ENCODE data around the gene C17orf67.

Gene C17orf67

DNA sequence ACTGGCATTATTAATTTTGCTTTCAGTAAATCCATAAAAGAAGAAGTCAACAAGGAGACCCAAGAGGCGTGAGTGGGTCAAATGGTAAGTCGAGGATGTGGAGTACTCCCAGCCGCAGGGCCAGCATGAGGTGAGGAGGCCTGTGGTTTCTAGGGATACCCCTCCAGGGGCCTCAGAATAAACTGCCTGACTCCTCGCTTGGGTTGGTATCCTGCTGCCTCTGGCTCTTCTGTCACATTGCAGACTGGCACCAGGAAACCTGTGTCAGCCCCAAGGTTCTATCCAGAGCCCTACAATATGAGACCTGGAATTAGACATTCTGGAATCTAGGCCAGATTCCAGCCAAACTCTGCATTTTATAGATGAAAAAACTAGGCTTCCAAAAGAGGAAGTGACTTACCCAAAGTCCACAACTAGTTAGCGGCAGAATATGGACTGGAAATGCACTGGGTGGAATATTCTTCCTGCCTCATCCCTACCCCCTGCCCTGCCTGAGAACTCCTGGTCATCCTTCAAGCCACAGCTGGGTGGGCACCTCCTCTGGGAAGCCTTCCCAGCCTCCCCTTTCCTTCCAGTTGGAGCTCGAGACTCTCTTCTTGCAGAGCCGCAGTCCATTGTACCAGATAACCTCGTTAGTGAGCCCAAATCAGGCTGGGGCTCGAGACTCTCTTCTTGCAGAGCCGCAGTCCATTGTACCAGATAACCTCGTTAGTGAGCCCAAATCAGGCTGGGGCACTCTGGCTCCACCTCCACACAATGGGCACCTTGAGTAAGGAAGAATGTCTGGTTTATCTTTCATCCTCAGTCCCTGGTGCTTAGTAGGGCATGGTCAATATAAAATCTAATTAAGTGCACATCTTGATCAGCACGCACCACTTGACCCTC, 22.6 kb downstream of the C17orf67 start:
- no peak for DNase-seq (ENCODE audit: low spot score)
- in situ Hi-C loops (cut with MboI; ENCODE audit: low pct_unique_long_range_greater_than_20kb, low sequenced_read_pairs, unreplicated experiment): no loop called here
- TF ChIP-seq, protein P1, sequence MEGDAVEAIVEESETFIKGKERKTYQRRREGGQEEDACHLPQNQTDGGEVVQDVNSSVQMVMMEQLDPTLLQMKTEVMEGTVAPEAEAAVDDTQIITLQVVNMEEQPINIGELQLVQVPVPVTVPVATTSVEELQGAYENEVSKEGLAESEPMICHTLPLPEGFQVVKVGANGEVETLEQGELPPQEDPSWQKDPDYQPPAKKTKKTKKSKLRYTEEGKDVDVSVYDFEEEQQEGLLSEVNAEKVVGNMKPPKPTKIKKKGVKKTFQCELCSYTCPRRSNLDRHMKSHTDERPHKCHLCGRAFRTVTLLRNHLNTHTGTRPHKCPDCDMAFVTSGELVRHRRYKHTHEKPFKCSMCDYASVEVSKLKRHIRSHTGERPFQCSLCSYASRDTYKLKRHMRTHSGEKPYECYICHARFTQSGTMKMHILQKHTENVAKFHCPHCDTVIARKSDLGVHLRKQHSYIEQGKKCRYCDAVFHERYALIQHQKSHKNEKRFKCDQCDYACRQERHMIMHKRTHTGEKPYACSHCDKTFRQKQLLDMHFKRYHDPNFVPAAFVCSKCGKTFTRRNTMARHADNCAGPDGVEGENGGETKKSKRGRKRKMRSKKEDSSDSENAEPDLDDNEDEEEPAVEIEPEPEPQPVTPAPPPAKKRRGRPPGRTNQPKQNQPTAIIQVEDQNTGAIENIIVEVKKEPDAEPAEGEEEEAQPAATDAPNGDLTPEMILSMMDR (IDR thresholded peaks at IDR 0.05; ENCODE audit: extremely low read depth, insufficient read depth, missing control alignments): no peak

DNA sequence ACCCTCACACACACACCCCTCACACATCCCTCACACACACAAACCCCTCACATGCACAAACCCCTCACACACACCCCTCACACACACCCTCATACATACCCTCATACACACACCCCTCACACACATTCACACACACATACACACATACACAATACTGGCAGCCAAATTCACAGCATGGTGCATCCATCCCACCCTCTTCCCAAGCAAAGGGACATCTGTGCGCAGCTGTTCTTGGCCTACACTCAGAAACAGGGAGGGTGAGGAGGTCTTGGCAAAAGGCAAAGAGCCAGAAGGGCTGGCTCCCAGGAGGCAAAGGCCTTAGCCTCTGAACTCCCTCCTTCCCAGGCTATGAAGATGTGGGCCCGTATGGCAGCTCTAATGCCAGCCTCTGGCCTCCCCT, 23.4 kb downstream of the C17orf67 start:
- in situ Hi-C loops (cut with MboI; ENCODE audit: low pct_unique_long_range_greater_than_20kb, low sequenced_read_pairs, unreplicated experiment): no loop called here
- TF ChIP-seq, protein P1 (IDR thresholded peaks at IDR 0.05; ENCODE audit: extremely low read depth, insufficient read depth, missing control alignments): no peak
- no peak for DNase-seq (ENCODE audit: low spot score)

DNA sequence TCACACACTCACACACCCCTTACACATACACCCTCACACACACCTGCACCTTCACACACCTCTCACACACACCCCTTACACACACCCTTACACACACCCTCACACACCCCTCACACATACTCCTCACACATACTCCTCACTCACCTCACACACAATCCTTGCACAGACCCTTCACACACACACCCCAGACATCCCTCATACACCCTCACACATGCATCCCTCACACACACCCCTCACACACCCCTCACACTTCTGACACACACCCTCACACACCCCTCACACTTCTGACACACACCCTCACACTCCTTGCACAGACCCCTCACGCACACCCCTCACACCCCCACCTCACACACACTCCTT, 23.9 kb downstream of the C17orf67 start:
- TF ChIP-seq, protein P1 (IDR thresholded peaks at IDR 0.05; ENCODE audit: extremely low read depth, insufficient read depth, missing control alignments): no peak
- DNase-seq (ENCODE audit: low spot score): no peak
- in situ Hi-C loops (cut with MboI; ENCODE audit: low pct_unique_long_range_greater_than_20kb, low sequenced_read_pairs, unreplicated experiment): no loop called here

DNA sequence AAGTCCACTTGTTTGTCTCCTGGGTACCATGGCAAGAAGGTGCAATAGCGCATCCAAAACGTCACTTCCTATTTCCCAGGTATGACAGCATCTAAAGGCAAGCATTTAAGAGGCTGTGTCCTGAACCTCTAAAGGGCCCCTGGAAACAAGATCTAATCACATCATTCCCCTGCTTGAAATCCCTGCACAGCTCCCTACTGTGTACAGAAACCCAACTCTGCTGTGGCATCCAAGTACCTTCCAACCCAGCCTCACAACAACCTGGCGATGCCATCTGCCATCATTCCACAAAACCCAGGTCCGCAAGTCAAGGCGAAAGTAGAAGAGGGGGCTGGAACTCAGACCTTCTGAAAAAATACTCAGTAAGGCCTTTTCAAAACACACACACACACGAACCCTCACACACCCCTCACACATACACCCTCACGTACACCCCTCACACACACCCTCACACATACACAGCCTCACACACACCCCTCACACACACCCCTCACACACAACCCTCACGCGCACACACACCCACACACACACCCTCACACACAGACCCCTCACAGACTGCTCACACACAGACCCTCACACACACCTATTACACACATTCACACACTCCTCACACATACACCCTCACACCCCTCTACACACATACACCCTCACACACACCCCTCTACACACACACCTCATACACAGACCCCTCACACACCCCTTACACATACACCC, 24.5 kb downstream of the C17orf67 start:
- in situ Hi-C loops (cut with MboI; ENCODE audit: low pct_unique_long_range_greater_than_20kb, low sequenced_read_pairs, unreplicated experiment): no loop called here
- TF ChIP-seq, protein P1 (IDR thresholded peaks at IDR 0.05; ENCODE audit: extremely low read depth, insufficient read depth, missing control alignments): no peak

DNA sequence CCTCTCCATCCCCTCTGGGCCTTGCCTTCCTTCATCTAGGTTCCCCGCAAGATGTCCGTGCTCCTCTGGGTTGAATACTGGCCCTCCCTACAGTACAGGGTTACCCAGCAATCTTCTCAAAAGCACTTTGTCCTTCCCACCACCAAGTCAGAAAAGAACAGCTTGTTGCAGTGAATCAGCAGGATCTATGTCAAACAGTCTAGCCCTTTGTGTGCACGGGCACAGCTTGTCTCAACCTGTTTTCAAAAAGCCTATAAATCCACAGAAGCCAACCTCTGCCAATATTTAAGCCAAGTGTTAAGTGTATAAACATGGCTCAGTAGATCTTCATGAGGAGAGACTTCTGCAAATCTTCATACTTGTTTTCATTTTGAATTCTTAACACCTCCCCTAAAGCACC, 25.2 kb downstream of the C17orf67 start:
- TF ChIP-seq, protein P1 (IDR thresholded peaks at IDR 0.05; ENCODE audit: extremely low read depth, insufficient read depth, missing control alignments): no peak
- in situ Hi-C loops (cut with MboI; ENCODE audit: low pct_unique_long_range_greater_than_20kb, low sequenced_read_pairs, unreplicated experiment): no loop called here
- DNase-seq (ENCODE audit: low spot score): no peak

More for the DNA sequence above, 24.5 kb downstream of the C17orf67 start:
- DNase-seq (ENCODE audit: low spot score): no peak

DNA sequence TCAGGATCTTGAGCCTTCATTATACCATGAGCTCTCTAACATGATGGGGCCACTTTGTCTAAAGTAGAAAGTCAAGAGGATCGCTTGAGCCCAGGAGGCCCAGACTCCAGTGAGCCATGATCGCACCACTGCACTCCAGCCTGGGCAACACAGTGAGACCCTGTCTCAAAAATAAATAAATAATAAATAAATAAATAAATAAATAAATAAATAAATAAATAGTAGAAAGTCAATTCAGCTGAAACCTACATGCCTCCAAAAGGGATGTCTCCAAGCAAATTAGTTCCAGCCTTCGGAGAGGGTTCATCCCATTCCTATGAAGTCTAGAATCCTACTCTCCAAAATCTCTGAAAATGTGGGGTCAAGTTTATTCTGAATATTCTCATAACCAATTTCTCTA, 26.0 kb downstream of the C17orf67 start:
- TF ChIP-seq, protein P1 (IDR thresholded peaks at IDR 0.05; ENCODE audit: extremely low read depth, insufficient read depth, missing control alignments): no peak
- no peak for DNase-seq (ENCODE audit: low spot score)
- in situ Hi-C loops (cut with MboI; ENCODE audit: low pct_unique_long_range_greater_than_20kb, low sequenced_read_pairs, unreplicated experiment): no loop called here
